ENCODE measurements around the gene BEND7.
"Not testable (repeated sequence)": the region's sequence is repeated elsewhere in the genome, so short reads cannot be mapped to it uniquely, and the experiment has no call there.

Gene BEND7

GRCh38 chr10:13417459-13418126 is 111.2 kb downstream of the BEND7 start:
- no peak for DNase-seq

GRCh38 chr10:13416760-13417159 is 112.1 kb downstream of the BEND7 start:
- DNase-seq: no peak

- DNase-seq: no peak
These were observed 114.0 kb downstream of the BEND7 start for GRCh38 chr10:13414855-13415254.

GRCh38 chr10:13414137-13414536 is 114.7 kb downstream of the BEND7 start:
- no peak for DNase-seq

GRCh38 chr10:13412894-13413293 is 115.9 kb downstream of the BEND7 start:
- DNase-seq: no peak

- DNase-seq: no peak
These were observed 124.0 kb downstream of the BEND7 start for GRCh38 chr10:13404791-13405190.

GRCh38 chr10:13404305-13404759 is 124.5 kb downstream of the BEND7 start:
- no peak for DNase-seq

- DNase-seq: not testable (repeated sequence)
These were observed 125.4 kb downstream of the BEND7 start for GRCh38 chr10:13403426-13403825.

- no peak for DNase-seq
These were observed 126.8 kb downstream of the BEND7 start for GRCh38 chr10:13402021-13402420.

GRCh38 chr10:13401142-13401541 is 127.7 kb downstream of the BEND7 start:
- no peak for DNase-seq

GRCh38 chr10:13400196-13400965 is 128.4 kb downstream of the BEND7 start:
- no peak for DNase-seq

GRCh38 chr10:13399752-13400151 is 129.1 kb downstream of the BEND7 start:
- DNase-seq: no peak

- DNase-seq: no peak
These were observed 129.6 kb downstream of the BEND7 start for GRCh38 chr10:13399236-13399635.

- DNase-seq: no peak
These were observed 131.8 kb downstream of the BEND7 start for GRCh38 chr10:13397052-13397451.

- DNase-seq: no peak
These were observed 132.4 kb downstream of the BEND7 start for GRCh38 chr10:13396369-13396768.

- no peak for DNase-seq
These were observed 133.3 kb downstream of the BEND7 start for GRCh38 chr10:13395540-13395939.

GRCh38 chr10:13393640-13394039 is 135.2 kb downstream of the BEND7 start:
- DNase-seq: no peak

- no peak for DNase-seq
These were observed 136.1 kb downstream of the BEND7 start for GRCh38 chr10:13392701-13393100.
